Activated CD8-positive, alpha-beta memory T cell treated with anti-CD3 and anti-CD28 coated beads for 1 hour (primary cell): ENCODE data around the gene CLTC.
"Not testable (repeated sequence)": the region's sequence is repeated elsewhere in the genome, so short reads cannot be mapped to it uniquely, and the experiment has no call there.

ENCODE experiments used
- DNase-seq, 2 donors: peaks; one replicate each; pipeline ENCODE4 v3.0.0-alpha.2; 2020; ENCODE audit warnings: low read depth in 1 of 2; ENCODE audit errors: extremely low read depth in 1 of 2

Gene CLTC

DNA sequence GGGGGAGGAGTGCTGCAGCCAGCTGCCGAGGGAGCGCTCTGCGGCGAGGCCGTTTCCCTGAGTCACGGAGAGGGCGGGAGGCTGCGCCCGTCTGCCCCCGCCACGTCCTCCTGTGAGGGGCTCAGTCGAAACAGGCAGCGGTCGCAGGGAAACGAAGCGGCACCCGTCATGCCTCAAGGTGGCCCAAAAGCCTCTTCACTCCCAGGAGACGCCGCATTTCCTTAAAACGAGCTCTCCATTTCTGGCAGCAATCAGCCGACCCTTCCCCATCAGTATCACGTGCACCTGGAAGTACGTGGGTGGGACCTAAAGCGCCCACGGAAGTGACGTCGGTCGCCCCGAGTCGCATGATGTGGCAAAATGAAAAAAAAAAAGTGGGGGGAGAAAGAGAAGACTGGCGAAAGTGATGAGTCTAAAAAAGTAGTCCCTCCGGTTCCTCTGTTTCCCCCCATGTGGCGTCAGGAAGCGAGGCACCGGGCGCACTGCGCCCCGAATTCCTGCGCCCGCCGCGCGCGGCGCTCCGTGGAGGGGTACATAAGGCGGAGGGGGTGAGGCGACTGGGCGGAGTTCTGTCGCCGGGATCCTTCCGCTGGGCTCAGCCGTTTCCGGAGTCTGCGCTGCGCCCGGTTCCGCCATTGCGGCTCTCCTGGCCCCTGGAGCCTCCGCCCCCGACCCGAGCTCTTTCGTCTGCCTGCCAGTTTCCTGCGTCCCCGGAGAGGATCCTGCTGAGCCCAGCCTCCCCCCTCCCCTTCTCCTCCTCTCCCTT, at the start of gene CLTC:
Gene CLTC, plus strand, starts transcription at position 598 of the 766 bp plus-strand sequence. CDS start 237 bp downstream, outside the sequence.
- DNase-seq, result peak; percentile 77 to 84

DNA sequence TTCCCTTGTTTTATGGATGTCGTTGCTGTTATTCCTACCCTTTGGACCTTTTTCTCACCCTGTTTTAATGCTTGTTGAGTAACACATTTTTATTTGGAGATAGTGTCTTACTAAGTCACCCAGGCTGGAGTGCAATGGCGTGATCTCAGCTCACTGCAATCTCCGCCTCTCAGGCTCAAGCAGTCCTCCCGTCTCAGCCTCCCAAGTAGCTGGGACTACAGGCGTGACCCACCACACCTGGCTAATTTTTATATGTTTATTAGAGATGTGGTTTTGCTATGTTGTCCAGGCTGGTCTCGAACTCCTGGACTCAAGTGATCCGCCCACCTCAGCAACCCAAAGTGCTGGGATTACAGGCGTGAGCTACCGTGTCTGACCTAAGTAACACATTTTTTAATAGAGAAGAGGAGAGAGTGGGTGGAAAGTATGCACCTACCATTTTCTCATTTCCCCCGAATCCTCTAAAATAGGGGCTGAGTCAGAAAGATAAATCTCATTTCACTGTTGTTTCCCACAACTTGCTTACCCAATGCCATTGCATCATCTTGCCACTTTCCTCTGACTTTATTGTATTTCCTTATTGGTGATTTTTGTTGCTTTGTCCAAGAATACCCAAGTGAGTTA, 47.3 kb upstream of the CLTC start:
- no peak for DNase-seq

DNA sequence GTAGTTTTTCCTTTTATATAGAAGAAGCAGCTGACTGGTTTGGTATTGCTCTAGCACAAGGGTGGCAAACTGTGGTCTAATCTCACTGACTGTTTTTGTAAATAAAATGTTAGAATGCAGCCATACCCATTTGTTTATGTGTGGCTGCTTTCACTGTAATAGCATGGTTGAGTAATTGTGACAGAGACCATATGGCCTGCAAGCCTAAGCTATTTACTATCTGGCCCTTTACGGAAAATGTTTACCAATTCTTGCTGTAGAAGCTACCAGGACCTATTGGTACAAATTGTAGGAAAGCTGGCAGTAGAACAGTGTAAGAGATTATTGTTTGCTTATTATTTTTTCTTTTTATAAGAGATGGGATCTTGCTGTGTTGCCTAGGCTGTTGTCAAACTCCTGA, 35.5 kb upstream of the CLTC start:
- DNase-seq, result not testable (repeated sequence)

DNA sequence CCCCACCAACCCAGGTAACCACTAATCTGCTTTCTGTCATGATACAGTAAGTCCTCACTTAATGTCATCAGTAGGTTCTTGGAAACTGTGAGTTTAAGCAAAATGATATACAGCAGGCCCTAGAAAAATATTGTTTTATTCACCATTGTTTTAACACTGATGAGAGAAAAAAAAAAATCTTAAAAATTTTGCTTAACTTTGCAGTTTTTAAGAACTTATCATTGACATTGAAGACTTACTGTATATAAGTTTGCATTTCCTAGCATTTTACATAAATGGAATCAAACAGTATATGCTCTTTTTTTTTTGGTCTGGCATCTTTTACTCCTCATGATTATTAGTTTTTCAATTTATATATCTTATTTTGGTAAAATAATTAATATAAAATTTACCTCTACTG, 19.5 kb upstream of the CLTC start:
- DNase-seq, result no peak

DNA sequence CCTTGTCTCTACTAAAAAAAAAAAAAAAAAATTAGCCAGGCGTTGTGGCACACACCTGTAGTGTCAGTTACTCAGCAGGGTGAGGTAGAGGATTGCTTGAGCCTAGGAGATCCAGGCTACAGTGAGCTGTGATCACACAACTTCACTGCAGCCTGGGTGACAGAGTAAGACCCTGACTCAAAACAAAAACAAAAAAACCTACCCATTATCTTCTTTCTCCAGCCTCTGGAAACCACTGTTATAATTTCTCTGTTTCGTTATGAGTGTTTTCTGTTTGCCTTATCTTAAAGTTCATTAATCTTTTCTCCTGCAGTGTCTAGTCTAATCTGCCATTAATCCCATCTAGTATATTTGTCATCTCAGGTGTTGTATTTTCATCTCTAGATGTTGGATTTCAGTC, 18.6 kb upstream of the CLTC start:
- DNase-seq, result no peak

DNA sequence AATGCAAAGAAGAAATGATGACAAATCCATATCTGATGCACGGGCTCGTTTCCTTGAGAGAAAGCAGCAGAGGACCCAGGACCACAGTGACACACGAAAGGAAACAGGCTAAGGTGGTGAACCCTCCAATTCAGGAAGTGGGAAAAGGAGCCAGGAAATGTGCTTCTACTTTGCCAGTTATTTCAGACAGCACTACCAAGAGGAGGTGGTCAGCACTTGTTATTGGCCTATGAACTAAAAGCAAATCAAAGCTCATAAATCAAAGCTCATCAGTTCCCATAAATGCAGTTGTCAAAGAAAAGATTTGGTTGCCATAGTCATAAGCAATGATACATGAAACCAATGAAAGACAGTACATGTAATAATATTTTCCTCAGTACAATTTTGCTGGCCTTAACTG, 12.6 kb upstream of the CLTC start:
- no peak for DNase-seq

DNA sequence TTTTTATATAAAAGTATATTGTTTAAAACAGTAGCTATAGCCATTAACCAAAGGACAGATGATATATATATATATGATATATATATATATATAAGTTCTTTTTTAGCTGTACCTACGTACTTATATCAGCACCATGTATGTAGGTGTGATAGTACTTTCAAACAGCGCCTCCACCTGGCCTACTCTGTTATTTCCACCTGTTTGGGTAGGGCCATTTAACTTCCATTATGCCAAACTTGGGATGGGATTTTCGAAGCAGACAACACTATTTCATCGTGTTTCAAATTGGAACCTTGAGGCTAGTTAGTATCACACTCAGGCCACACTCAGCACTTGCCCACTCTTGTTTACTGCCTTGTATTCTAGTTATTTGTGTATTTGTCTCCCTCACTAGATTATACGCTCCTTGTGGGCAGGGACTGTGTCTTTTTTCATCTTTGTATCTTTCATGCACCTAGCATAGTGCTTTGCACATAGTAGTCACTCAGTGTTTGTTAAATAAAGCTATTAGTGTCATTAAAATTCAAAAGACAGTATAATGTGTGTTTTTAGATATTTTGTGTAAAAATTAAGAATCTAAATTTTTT, 11.8 kb upstream of the CLTC start:
- no peak for DNase-seq

DNA sequence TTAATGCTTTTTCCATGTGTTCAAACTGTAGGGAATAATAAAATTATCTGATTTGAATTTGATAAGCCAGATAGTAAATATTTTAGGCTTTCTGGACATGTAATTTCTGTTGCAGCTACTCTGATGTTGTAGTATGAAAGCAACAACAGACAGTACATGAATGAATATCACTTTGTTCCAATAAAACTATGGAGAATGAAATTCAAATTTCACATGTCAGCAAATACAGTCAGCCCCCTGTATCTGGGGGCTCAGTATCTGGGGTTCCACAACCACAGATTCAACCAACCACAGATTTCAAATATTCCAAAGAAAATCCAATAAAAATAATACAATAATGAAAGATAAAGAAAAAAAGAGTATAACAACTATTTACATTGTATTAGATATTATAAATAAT, 8.2 kb upstream of the CLTC start:
- DNase-seq, result no peak

DNA sequence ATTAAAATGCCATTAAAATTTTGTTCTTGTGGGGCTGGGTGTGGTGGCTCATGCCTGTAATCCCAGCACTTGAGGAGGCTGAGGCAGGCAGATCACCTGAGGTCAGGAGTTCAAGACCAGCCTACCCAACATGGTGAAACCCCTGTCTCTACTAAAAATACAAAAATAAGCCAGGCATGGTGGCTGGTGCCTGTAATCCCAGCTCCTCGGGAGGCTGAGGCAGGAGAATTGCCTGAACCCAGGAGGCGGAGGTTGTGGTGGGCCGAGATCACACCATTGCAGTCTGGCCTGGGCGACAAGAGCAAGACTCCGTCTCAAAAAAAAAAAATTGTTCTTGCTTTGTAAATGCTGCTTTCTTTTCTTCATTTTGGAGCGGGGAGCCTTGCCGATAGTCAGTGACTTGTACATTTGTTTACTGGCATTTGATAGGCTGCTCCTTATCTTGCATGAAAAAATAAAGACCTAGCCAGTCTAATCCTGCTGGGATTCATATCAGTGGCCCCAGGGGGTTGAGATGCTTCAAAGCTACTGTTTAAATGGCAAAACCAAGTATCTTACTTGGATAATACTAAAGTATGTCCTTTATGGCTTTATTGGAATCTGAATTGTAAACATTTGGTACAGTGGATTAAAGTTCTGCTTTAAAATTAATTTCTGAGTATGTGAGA, 3.3 kb upstream of the CLTC start:
- no peak for DNase-seq

DNA sequence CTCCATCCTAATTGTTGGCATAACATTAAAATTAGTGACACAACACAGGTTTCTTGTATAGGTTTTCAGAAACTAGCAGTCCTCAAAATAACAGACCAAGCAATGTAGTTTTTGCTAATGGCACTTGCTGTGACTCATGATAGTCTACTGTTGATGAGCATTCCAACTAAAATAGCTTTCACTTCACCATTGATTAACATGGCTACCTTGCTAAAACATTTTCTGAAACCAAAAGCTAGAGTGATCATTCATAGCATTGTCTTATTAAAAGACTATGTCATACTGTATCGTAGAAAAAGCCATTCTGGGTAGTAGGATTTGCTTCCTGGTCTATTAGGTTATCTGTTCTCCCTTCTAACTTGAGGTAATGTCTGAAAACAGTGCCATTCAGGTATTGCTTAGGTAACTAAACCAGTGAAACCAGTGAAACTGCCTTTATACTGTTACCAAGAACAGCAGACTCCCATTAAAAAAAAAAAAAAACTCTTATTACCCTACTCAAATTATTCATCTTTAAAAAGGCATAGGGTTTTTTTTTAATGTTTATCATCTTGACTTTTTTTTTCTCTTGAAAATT, 2.5 kb upstream of the CLTC start:
- DNase-seq, result no peak

DNA sequence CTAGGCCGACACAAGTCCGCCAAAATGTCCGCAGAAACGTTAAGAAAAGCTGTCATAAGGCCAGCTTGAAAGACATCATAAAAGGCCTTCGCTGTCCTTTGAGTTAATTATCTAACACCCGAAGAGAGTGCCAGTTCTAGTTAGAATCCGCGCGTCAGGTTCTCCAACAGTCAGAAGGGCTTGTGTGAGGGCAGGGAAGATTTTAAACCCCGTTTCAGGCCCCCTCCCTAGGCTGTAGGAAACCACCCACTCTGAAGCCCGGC, 729 bp upstream of the CLTC start:
- DNase-seq, result no peak

DNA sequence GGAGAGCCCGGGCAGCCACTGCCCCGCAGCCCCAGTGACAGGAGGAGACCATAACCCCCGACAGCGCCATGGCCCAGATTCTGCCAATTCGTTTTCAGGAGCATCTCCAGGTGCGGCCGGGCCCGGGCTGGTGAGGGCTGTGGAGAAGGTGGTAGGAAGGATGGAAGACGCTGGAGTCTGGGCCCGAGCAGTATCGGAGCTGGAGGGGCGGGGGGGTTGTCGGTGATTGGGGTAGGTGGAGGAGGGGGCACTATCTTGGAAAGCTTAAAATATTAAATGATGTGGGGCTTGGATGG, 317 bp downstream of the CLTC start:
- DNase-seq, result no peak

DNA sequence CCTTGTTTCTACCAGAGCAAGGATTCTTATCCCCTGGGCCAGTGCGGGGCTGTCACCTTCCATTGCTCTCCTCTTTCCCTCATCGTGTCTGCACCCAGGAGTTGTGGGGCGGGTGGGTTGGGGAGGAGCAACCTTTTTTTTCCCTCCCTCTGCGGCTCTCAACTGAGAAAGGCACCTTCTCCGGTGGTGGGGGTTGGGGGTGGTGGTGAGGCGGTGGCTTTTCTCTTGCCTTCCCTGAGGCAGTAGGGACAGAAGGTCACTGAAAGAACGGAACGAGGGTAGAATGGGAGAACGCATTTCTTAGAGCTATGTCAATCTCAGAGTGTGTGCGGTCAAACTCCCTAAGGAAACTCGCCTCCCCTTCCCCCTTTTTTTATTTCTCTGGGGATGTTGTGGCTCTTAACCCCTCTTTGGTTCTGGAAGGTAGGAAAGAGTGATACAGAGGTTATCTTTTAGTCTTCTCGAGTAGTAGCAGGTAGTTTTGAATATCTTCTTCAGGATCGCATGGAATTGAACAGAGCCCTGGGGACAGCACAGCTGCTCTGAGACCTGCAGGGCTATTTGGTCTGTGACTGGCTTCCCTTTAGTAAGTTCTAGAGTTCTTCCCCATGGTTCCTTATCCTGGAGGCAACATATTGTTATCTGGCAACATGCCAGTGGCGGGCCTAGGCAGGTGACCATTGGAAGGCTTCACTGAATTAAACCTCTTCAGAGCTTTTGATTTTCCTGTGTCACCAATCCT, 994 bp downstream of the CLTC start:
- DNase-seq, result peak; percentile 16 to 17

DNA sequence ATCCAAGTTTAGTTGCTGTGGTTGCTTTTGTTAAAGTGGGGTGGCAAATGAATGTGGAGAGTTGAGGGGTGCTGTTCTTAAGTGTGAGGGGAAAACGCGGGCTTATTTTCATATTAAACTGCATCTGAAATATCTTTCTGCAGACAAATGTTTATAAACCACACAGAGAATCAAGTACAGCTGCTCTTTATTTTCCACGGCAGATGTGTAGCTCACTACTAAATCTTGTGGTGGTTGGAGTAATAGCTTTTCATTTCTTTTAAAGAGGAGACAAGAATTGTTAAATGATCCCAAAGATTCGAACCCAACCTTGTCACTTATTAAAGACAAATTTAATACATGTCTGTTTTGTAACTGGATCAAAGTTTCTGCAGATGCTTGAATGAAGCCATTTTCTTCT, 2.1 kb downstream of the CLTC start:
- DNase-seq, result no peak

DNA sequence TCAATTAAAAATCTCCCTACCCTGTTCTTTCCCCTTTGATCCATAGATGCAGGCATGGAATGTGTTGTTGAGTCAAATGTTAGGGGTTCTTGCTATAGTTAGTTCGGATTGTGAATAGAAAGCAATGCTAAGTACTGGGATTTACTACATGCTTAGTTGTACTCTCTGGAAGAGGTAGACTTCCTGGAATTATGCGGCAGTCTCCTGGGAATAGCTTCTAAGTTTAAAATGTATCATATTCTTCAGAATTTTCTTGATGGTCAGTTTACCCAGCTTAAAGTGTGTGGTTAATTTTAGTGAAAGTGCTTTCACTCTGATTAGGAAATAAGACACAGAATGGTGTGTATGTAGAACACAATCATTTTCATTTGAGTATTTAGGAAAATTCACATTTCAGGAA, 3.5 kb downstream of the CLTC start:
- DNase-seq, result no peak

DNA sequence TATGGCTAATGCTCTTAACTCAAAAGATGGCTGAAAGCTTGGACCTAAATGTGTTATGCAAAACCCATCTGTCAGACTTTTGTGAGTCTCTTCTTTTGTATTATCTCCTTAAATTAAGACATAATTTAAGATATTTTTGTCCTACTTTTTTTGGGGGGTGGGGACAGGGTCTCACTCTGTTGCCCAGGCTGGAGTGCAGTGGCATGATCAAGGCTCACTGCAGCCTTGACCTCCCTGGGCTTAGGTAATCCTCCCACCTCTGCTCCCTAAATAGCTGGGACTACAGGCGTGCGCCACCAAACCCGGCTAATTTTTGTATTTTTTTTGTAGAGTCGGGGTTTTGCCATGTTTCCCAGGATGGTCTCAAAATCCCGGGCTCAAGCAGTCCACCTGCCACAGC, 7.1 kb downstream of the CLTC start:
- no peak for DNase-seq

DNA sequence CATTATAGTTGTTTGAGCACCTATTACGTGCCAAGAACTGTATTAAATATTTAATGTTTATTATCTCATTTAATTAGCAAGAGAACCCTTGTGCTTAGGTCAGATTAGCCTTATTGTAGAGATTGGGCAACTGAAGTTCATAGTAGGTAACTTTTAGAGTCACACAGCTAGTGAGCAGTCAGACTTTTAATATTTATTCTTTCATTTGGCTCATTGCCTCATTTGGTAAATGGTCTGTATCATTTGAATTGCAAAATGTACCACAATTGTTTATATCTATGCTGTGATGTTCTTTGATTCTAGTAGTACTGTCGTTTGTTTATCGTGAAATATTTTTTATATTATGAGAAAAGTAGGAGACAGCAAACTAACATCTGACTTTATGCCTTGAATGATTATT, 7.6 kb downstream of the CLTC start:
- DNase-seq, result no peak

DNA sequence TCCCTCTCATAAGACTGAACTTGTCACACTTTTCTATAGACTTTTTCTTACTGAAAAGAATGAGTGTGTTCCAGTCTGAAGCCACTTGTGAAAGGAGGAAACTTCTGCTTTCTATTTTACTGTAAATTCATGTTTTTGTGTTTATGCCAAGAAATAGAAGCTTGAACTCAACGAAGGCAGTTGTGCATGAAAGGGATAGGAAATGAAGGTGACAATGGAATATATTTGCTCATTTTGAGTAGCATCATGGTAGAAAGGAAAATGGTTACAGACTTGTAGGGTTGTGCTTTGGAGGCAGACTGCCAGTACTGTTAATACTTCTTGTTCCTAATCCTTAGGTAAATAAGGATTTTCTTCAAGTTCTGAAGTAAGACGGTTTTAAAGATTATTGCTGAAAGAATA, 8.1 kb downstream of the CLTC start:
- DNase-seq, result no peak

DNA sequence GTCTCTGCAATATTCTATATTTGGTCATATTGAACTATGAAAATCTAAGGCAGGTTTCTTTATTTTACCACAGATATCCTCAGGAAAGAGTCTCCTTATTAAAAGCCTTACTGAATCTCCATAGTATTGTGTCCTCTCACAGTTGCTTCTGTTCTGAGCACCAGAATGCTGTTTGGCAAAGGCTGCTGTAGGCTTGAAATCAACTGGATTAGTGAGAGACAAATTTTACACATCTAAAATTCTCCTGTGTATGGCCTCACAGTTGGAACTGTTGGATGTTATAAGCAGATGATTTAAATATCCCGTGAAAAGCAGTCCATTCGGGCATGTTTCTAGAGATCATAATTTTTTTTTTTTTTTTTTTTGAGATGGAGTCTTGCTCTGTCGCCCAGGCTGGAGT, 9.5 kb downstream of the CLTC start:
- no peak for DNase-seq

DNA sequence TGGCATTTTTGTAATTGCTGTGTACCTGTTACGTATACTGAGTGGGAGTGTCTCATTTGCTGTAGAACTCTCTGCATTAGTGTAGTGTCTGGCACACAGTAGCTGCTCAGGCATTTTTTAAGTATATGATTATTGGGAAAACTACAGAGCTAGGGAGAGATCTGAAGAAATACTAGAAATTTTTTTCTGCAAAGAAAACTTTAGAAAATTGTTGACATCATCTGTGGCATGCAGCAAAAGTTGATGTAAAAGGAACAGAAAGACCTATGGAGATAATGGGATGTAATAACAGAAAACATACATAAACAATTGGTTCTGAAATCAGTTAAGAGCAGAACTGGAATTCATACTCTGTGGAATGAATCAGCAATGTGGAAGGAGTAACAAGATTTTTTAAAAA, 11.6 kb downstream of the CLTC start:
- DNase-seq, result no peak

DNA sequence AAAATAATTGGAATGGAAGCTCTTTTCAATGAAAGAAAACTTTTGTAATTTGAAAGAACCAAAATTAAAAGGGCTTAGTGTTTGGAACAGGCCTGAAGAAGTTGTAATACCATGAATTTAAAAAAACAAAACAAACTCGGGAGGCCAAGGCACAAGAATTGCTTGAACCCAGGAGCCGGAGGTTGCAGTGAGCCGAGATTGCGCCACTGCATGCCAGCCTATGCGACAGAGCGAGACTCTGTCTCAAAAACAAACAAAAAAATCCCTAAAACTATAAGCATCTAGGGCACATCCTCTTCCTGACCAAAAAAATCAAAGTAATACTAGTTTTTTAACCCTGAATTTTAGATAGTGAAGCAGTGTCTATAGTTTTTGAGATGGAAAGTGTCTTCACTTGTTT, 12.7 kb downstream of the CLTC start:
- DNase-seq, result no peak
